ENCODE data around the gene COL4A3.

The COL4A3 gene

DNA sequence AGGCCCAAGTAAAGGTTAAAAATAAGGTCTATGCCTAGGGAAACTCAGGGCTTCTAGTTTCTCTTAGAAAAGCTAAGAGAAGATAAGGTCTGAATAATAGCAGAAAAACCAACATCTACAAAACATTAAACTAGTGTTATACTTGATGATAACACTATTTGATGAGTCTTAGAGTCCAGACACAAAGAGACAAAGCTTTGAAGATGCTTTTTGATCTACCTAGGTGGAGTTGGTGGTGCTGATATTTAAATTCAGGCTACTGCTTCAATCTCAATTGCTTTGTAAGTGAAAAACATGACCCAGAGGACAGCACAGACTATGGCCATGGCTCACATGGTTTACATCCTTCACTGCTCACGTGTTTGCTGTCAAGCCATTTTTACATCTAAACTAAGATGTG, 148.9 kb downstream of the COL4A3 start:
- no peak overlapping the region for H3K4me3 ChIP-seq (ENCODE audit: low read depth, low read length)
- TF ChIP-seq, protein P1, sequence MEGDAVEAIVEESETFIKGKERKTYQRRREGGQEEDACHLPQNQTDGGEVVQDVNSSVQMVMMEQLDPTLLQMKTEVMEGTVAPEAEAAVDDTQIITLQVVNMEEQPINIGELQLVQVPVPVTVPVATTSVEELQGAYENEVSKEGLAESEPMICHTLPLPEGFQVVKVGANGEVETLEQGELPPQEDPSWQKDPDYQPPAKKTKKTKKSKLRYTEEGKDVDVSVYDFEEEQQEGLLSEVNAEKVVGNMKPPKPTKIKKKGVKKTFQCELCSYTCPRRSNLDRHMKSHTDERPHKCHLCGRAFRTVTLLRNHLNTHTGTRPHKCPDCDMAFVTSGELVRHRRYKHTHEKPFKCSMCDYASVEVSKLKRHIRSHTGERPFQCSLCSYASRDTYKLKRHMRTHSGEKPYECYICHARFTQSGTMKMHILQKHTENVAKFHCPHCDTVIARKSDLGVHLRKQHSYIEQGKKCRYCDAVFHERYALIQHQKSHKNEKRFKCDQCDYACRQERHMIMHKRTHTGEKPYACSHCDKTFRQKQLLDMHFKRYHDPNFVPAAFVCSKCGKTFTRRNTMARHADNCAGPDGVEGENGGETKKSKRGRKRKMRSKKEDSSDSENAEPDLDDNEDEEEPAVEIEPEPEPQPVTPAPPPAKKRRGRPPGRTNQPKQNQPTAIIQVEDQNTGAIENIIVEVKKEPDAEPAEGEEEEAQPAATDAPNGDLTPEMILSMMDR (IDR thresholded peaks at IDR 0.05; ENCODE audit: insufficient read depth, low read length, missing control alignments): no peak
- CTCF ChIA-PET: interaction anchor here (1.5 kb wide), 1 partner anchor 453 kb away, joined by 3 read pairs; no protein-coding TSS in a partner anchor
- no peak for DNase-seq (ENCODE audit: low read depth, low spot score)
- POLR2A ChIA-PET: no interaction called here

DNA sequence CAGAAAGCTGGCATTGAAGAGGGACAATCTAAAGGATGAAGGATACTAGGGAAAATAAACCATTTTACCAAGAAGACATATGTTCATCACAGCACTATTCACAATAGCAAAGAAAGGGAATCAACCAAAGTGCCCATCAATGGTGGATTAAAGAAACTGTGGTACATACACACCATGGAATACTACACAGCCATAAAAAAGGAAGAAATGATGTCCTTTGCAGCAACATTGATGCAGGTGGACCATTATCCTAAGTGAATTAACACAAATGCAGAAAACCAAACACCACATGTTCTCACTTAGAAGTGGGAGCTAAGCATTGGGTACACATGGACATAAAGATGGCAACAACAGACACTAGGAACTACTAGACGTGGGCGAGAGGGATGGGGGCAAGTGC, 153.4 kb downstream of the COL4A3 start:
- CTCF ChIA-PET: no interaction called here
- TF ChIP-seq, protein P1 (IDR thresholded peaks at IDR 0.05; ENCODE audit: insufficient read depth, low read length, missing control alignments): no peak
- POLR2A ChIA-PET: no interaction called here
- H3K4me3 ChIP-seq (ENCODE audit: low read depth, low read length): no peak overlapping the region
- DNase-seq (ENCODE audit: low read depth, low spot score): no peak

DNA sequence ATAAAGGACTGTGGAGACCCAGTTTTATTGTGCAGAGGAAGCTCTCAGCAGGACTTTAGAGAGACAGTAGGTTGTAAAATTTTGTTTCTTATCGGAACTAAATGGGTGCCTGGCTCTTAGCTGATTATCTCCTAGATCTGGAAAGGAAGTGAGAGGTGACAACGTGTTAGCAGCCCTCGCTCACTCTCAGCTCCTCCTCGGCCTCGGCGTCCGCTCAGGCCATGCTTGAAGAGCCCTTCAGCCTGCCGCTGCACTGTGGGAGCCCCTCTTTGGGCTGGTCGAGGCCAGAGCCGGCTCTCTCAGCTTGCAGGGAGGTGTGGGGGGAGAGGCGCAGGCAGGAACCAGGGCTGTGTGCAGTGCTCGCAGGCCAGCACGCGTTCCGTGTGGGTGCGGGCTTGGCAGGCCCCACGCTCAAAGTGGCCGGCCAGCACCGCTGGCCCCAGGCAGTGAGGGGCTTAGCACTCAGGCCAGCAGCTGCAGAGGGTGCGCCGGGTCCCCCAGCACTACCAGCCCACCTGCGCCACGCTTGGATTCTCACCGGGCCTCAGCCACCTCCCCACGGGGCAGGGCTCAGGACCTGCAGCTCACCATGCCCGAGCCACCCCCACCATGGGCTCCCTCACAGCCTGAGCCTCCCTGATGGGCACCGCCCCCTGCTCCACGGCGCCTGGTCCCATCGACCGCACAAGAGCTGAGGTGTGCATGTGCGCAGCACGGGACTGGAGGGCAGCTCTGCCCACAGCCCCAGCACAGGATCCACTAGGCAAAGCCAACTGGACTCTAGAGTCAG, 156.1 kb downstream of the COL4A3 start:
- ChIA-PET CTCF (no interaction called here), POLR2A (no interaction called here)
- TF ChIP-seq, protein P1 (IDR thresholded peaks at IDR 0.05; ENCODE audit: insufficient read depth, low read length, missing control alignments): no peak
- no peak for DNase-seq (ENCODE audit: low read depth, low spot score)
- no peak overlapping the region for H3K4me3 ChIP-seq (ENCODE audit: low read depth, low read length)

DNA sequence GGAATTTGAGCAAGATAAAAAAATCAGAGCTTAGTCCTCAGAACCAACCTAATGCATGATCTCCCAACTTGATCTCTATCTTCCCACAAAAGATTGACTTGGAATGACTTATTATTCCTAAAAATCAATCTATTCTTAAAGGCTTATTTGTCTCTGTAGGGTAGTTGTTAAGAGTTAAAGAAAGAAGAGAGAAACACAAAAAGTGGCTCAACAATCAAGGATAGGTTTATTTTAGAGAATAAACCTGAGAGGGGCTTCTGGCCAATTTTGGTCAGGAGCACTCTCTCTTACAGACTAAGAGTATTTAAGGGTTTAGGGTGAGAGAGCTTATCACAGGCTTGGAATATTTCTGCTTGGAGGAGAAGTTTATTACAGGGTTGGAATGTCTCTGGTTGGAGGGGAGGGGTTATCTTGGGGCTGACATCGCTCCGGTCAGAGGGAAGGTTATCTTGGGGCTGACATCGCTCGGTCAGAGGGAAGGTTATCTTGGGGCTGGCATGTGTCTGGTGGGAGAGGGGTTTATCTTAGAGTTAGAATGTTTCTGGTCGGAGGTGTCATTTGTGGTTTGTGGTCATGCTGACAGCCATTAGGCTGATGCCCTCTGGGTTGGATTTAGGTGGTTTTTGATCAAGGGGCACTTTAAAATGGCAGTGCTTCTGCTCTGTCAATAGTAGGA, 158.2 kb downstream of the COL4A3 start:
- ChIA-PET POLR2A (no interaction called here), CTCF (no interaction called here)
- DNase-seq (ENCODE audit: low read depth, low spot score): no peak
- TF ChIP-seq, protein P1 (IDR thresholded peaks at IDR 0.05; ENCODE audit: insufficient read depth, low read length, missing control alignments): no peak
- no peak overlapping the region for H3K4me3 ChIP-seq (ENCODE audit: low read depth, low read length)

DNA sequence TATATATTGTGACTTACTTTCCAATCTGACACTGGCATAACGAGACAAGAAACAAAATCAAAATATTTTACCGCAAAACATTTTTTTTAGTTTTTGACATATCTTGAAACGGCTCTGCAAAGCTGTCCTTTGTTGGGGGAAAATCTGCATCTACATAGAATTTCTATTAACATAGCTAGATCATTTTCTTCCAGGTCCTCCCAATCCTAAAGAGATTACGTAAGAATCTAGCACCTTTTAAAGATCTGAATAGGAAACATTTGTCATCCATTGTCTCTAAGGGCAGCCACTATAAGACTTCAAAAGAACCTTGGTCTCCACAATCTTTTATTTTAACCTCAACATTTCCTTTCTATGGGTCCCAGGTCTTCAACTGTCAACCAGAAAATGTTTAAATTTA, 159.4 kb downstream of the COL4A3 start:
- ChIA-PET POLR2A (no interaction called here), CTCF (no interaction called here)
- TF ChIP-seq, protein P1 (IDR thresholded peaks at IDR 0.05; ENCODE audit: insufficient read depth, low read length, missing control alignments): no peak
- no peak overlapping the region for H3K4me3 ChIP-seq (ENCODE audit: low read depth, low read length)
- DNase-seq (ENCODE audit: low read depth, low spot score): no peak

DNA sequence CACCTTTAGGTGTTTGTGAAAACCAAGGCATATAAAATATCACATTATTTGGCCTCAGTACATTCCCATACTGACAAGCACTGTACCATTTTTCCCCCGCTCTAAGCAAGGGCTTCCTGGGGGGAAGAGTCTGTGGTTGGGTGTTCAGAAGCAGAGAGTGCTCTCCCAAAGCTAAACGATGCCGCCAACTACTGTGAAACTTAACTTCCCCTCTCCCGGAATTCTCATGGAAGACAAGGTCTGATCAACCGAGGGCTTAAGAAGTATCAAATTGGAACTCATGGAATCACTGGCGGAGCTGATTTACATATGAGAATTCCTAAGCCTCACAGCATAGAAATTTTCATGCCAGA, 160.2 kb downstream of the COL4A3 start:
- TF ChIP-seq, protein P1 (IDR thresholded peaks at IDR 0.05; ENCODE audit: insufficient read depth, low read length, missing control alignments): no peak
- DNase-seq (ENCODE audit: low read depth, low spot score): no peak
- H3K4me3 ChIP-seq (ENCODE audit: low read depth, low read length): peak overlapping the region; percentile 65
- POLR2A ChIA-PET: no interaction called here
- CTCF ChIA-PET: no interaction called here

Data from AG04449 (cell line).